H1 (cell line): ENCODE results near the gene KCNA5. TPM values are rescaled to one million over a fixed set of nuclear protein-coding genes. Genes with fewer than 3 reads are reported as not detected.

ENCODE experiments used
- KDM1A ChIP-seq: fragments of 200-600, 300-600 bp; sonication (generic); IDR thresholded peaks from 2 replicates; pipeline ENCODE4 v1.7.1; 2016; ENCODE audit warnings: mild to moderate bottlenecking, low read length, borderline replicate concordance
- KDM4A ChIP-seq: IDR thresholded peaks from one replicate; pipeline ENCODE4 v1.7.1; 2012; ENCODE audit warnings: low read depth, mild to moderate bottlenecking, moderate library complexity, low read length, inconsistent platforms; ENCODE audit not compliant: severe bottlenecking
- polyA plus RNA-seq, 7 experiments: library from polyadenylated mRNA; depleted of rRNA in 3 of 7; stranded (reverse) in 5 of 7; unstranded in 2 of 7; fragments of >200 nt in 5 of 7; fragments of 200-250 nt in 2 of 7; gene quantifications; 1 replicate in 5 of 7; 2 replicates in 1 of 7; 4 replicates in 1 of 7; pipeline versions ENCODE4 v1.2.1 to v1.2.3, GENCODE V29; 2011 to 2013; ENCODE audit warnings: missing spikeins in 2 of 7, mixed read lengths in 2 of 7
- total RNA-seq: library from RNA; stranded (reverse); fragmentation: NEBNext Ultra II Directional; extraction: Animal tissue kit (Norgen Biotek cat#: 25700); gene quantifications from 2 replicates; pipeline ENCODE4 v1.2.1, GENCODE V29; 2021

The KCNA5 gene
- total and polyA plus RNA-seq, 2 of the 8 experiments (the other 6 are each of a cell fraction or from before 2014, with no cell fraction given) = 0.20 to 0.29 TPM

- TF ChIP-seq KDM4A = no peak
- no peak for TF ChIP-seq KDM1A
Measured at GRCh38 chr12:5008661-5009060, 35.0 kb upstream of the KCNA5 start (continued).
